Activated CD8-positive, alpha-beta memory T cell treated with anti-CD3 and anti-CD28 coated beads for 1 hour (primary cell): ENCODE measurements around the gene MCAT.
"Not testable (repeated sequence)": the region's sequence is repeated elsewhere in the genome, so short reads cannot be mapped to it uniquely, and the experiment has no call there.

Experiments used
- DNase-seq, 2 donors: peaks; one replicate each; pipeline ENCODE4 v3.0.0-alpha.2; 2020; ENCODE audit warnings: low read depth in 1 of 2; ENCODE audit errors: extremely low read depth in 1 of 2

MCAT gene

GRCh38 chr22:43128928-43129424 lies 14.2 kb downstream of the MCAT start:
- no peak for DNase-seq

- DNase-seq, result no peak
Measured at GRCh38 chr22:43128116-43128515, 15.1 kb downstream of the MCAT start.

- no peak for DNase-seq
Measured at GRCh38 chr22:43127166-43127908, 15.9 kb downstream of the MCAT start.

- DNase-seq, result no peak
Measured at GRCh38 chr22:43126501-43127165, 16.6 kb downstream of the MCAT start.

- DNase-seq, result no peak
Measured at GRCh38 chr22:43118953-43119458, 24.2 kb downstream of the MCAT start.

GRCh38 chr22:43118024-43118849 lies 25.0 kb downstream of the MCAT start:
- DNase-seq, result no peak

- no peak for DNase-seq
Measured at GRCh38 chr22:43116932-43117331, 26.3 kb downstream of the MCAT start.

- DNase-seq, result no peak
Measured at GRCh38 chr22:43114958-43115357, 28.2 kb downstream of the MCAT start.

GRCh38 chr22:43113526-43114251 lies 29.5 kb downstream of the MCAT start:
- no peak for DNase-seq

GRCh38 chr22:43110927-43111623 lies 32.1 kb downstream of the MCAT start:
- peak; percentile 12 to 20 for DNase-seq

- peak in 1 of 2 donors; percentile 32 for DNase-seq
Measured at GRCh38 chr22:43110444-43110926, 32.7 kb downstream of the MCAT start, which contains the start of gene BIK. Gene BIK (plus strand): TSS chr22:43110750. CDS start chr22:43124023, 13,273 bp downstream.

GRCh38 chr22:43109921-43110443 lies 33.2 kb downstream of the MCAT start:
- no peak for DNase-seq

- DNase-seq, result no peak
Measured at GRCh38 chr22:43109511-43109910, 33.7 kb downstream of the MCAT start.

GRCh38 chr22:43106302-43106701 lies 36.9 kb downstream of the MCAT start:
- DNase-seq, result no peak

GRCh38 chr22:43104950-43105349 lies 38.2 kb downstream of the MCAT start:
- DNase-seq, result not testable (repeated sequence)

GRCh38 chr22:43104056-43104625 lies 39.1 kb downstream of the MCAT start:
- not testable (repeated sequence) for DNase-seq

- no peak for DNase-seq
Measured at GRCh38 chr22:43101306-43101705, 41.9 kb downstream of the MCAT start.

GRCh38 chr22:43100225-43100624 lies 43.0 kb downstream of the MCAT start:
- DNase-seq, result no peak

- DNase-seq, result no peak
Measured at GRCh38 chr22:43099095-43099494, 44.1 kb downstream of the MCAT start.
